HG02759 (cell line): Measurements from ENCODE around the gene SNAP23.
A peak's percentile ranks its signal among the peaks of the same experiment; 100 is the strongest.
"Not testable (repeated sequence)": the region's sequence is repeated elsewhere in the genome, so short reads cannot be mapped to it uniquely, and the experiment has no call there.

Experiments
- ATAC-seq: cut with Tn5 transposase; IDR thresholded peaks from one replicate; pipeline ENCODE4 v1.9.1; 2021; ENCODE audit warnings: mild to moderate bottlenecking, moderate library complexity; ENCODE audit not compliant: unreplicated experiment

SNAP23 gene

GRCh38 chr15:42556550-42557207 is 61.2 kb downstream of the SNAP23 start:
- ATAC-seq, result not testable (repeated sequence)

GRCh38 chr15:42558739-42559138 is 63.3 kb downstream of the SNAP23 start:
- no peak for ATAC-seq

- peak; percentile 96 for ATAC-seq
Observed at GRCh38 chr15:42575188-42576039, 80.0 kb downstream of the SNAP23 start, which contains the start of gene STARD9. Gene STARD9 (plus strand): TSS chr15:42575606. CDS start chr15:42575716, 110 bp downstream.

GRCh38 chr15:42576040-42576594 is 80.7 kb downstream of the SNAP23 start:
- no peak for ATAC-seq

GRCh38 chr15:42576776-42577175 is 81.3 kb downstream of the SNAP23 start:
- ATAC-seq, result no peak

GRCh38 chr15:42577514-42578031 is 82.1 kb downstream of the SNAP23 start:
- no peak for ATAC-seq

DNA sequence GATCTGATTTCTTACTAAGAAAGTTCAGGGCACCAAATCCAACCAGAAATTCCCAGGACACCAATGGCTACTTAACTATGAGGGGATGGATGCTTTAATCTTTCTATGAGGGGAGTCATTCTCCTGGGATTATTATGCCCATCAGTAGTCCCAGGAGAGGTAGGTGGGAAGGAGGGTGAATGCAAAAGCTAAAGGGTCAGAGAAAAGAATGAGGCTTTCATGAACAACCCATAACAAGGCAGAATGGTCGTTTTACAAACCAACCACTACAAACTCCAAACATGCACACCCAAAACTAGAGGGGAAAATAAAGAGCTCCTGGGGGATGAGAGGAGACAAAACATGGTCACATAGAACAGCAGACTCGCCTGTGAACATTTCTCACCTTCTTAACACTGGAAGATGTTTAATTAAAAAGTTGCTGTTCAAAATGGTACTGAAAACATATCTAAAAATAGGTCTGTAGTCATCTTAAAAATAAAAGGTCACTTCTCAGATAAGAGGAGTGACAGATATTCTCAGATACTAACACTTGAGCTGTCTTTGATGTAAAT is 83.6 kb downstream of the SNAP23 start:
- ATAC-seq, result no peak

GRCh38 chr15:42581272-42581730 is 85.9 kb downstream of the SNAP23 start:
- ATAC-seq, result peak; percentile 90
